HG02852 (cell line): ENCODE measurements around the gene USP15.

Experiments
- ATAC-seq: cut with Tn5 transposase; IDR thresholded peaks from one replicate; pipeline ENCODE4 v1.9.1; 2021; ENCODE audit warnings: mild to moderate bottlenecking, moderate library complexity; ENCODE audit not compliant: unreplicated experiment

USP15 gene

DNA sequence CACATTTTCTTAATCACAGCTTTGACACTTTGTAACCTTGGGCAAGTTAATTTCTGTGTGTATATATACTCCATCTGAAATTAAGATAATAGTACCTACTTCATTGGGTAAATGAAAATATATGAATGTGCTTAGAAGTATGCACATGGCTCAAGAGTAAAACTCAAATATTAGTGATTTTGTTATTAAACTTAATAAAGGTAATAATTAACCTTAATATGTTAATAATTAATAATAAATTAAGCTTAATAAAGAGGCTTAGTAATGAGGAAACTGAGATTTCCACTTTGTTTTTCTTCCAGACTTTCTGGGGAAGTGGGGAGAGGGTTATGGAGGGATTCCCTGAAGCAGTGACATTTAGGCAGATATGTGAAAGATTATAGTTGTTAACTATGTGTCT is 19.8 kb downstream of the USP15 start:
- ATAC-seq = no peak

DNA sequence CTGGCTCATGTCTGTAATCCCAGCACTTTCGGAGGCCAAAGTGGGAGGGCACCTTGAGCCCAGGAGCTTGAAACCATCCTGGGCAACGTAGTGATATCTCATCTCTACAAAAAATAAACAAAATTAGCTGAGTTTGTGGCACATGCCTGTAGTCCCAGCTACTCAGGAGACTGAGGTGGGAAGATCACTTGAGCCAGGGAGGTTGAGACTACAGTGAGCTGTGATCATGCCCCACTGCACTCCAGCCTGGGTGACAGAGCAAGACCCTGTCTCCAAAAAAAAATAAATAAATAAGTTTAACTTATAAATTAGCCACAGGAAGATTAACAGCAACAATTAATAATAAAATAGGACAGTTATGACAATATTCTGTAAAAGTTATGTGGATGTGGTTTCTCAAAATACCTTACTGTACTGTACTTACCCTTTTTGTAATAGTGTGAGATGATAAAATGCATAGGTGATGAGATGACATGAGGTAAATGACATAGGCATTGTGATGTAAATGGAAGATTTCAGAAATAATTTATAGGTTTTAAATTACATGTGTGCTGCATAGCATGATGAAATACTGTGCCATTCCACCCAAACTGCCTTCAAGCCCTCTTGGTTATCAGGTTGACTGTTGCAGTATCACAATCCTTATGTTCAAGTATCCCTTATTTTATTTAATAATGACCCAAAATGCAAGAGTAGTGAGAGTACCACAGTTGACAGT is 22.0 kb downstream of the USP15 start:
- no peak for ATAC-seq

DNA sequence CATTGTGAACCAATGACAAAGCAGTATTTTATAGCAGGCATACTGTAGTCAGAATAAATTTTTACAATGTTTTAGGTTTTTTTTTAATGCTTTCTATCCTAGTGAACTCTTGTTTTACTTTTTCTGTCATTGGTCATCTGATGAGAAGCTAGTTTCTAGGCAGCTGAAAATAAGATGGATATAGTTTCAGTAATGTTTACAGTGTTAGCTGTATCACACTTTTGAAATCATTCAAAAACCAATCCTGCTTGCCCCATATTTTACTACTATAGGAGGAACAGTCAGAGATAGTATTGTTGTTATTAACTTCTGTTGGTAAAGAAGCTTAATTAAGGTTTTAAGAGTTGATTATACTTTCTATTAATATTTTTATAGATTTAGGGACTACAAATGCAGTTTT is 24.5 kb downstream of the USP15 start:
- peak; percentile 50 for ATAC-seq

DNA sequence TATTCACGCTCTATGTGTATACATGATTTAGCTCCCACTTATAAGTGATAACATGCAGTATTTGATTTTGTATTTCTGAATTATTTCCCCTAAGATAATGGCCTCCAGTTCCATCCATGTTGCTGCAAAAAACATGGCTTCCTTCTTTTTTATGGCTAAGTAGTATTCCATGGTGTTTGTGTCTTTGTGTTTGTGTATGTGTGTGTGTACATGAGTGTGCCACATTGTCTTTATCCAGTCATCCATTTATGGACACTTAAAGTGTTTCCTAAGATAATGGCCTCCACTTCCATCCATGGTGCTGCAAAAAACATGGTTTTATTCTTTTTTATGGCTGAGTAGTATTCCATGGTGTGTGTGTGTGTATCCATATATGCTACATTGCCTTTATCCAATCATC is 25.1 kb downstream of the USP15 start:
- ATAC-seq = no peak

- ATAC-seq = no peak
Measured at GRCh38 chr12:62288328-62288727, 28.1 kb downstream of the USP15 start.

- ATAC-seq = no peak
Measured at GRCh38 chr12:62290846-62291245, 30.6 kb downstream of the USP15 start.

DNA sequence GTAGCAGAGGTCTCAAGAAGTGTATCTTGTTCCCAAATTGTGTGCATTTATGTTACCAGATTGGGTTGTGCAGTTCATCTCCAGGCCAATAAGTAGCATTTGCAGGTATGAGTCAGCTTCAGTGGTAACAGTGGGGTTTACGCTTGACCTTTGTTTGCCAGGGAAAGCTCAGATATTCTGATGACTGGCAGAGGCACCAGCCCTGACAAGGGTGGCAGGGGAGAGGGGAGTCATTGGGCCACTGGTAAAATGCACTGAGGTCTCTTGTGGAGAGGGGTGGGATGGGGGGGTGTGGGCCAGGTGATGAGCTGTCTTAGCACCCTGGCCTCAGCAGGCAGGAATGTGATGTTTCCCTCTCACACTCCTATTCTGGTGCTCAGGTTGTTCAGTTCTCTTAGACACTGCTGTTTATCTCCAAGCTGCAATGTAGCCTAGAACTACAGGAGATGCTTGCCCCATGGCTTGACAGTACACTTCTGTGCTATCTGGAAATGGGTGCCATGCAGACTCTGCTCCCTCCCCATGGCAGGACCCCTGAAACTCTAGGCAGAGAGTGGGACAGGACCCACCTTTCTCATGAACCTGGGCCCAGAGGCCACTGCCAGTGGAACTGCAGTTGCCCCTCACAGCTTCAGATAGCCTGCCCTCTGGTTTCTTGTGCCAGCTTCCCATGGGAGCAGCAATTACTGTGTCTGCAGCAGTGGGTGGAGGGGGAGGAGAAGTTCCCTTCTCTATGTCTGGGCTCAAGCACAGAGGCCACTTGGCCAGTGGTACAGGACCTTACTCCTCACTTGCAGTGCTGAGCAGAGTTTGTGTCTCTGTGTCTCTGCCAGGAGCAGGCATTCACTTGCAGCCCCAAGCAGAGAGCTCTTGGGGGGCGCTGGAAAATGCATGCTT is 31.9 kb downstream of the USP15 start:
- no peak for ATAC-seq

- ATAC-seq = no peak
Measured at GRCh38 chr12:62292761-62293344, 32.6 kb downstream of the USP15 start.

DNA sequence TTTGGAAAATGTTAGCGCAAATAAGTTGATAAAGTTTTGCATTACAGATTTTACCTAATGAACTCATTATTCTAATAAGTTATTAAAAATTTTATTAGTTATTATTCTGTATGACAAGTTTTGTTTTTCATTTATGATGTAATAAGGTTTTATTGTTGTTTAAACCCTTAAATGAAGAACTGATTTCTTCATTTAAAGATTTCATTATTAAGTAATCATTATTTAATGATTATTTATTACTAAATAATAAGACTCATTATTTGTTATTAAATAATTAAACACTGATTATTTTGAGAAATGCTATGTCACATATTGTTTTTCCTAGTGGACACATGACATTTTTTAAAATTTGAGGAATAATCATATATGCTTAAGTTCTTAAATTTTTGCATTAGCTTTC is 34.2 kb downstream of the USP15 start:
- ATAC-seq = no peak

- ATAC-seq = no peak
Measured at GRCh38 chr12:62296001-62296400, 35.8 kb downstream of the USP15 start.

- ATAC-seq = no peak
Measured at GRCh38 chr12:62297321-62297720, 37.1 kb downstream of the USP15 start.

DNA sequence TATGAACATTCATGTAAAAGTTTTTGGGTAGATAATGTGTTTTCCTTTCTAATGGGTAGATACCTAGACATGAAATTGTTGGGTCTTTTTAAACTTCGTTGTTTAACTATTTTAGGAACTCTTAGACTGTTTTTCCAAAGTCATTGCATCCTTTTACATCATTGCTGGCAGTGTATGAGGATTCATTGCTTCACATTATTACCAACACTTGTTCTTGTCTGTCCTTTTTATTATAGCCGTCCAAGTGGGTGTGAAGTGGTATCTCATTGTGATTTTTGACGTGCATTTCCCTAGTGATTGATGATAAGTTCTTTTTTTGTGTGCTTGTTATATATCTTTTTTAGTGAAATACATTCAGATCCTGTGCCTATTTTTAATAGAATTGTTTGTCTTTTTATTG is 39.4 kb downstream of the USP15 start:
- ATAC-seq = no peak

DNA sequence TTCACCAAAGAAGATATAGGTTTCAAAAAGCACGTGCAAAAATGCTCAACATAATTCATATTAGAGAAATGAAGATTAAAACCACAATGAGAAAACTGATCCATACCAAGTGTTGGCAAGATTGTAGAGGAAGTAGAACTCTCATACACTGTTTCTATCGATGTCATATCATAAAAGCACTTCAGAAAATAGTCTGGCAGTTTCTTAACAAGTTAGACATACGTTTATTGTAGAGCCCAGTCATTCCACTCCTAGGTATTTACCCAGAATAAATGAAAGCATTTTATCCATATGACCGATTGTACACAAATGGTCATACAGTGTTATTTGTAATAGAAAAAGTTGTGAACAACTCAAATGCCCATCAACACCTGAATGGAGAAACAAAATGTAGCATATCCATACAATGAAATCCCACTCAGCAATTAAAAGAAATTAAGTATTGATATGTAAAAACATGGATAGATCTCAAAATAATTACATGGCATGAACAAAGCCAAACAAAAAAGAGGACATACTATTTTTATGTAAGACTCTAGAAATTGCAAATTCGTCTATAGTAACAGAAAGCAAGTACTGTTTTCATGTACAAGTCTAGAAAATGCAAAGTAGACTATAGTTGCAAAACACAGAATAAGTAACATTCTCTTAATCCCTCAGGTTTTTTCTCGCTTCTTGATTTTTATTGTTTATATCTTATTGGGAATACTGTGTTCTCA is 41.0 kb downstream of the USP15 start:
- ATAC-seq = peak; percentile 75

- ATAC-seq = peak; percentile 35
Measured at GRCh38 chr12:62301799-62302133, 41.6 kb downstream of the USP15 start.

- no peak for ATAC-seq
Measured at GRCh38 chr12:62304560-62304959, 44.4 kb downstream of the USP15 start.

GRCh38 chr12:62305778-62306177 is 45.6 kb downstream of the USP15 start:
- ATAC-seq = no peak

DNA sequence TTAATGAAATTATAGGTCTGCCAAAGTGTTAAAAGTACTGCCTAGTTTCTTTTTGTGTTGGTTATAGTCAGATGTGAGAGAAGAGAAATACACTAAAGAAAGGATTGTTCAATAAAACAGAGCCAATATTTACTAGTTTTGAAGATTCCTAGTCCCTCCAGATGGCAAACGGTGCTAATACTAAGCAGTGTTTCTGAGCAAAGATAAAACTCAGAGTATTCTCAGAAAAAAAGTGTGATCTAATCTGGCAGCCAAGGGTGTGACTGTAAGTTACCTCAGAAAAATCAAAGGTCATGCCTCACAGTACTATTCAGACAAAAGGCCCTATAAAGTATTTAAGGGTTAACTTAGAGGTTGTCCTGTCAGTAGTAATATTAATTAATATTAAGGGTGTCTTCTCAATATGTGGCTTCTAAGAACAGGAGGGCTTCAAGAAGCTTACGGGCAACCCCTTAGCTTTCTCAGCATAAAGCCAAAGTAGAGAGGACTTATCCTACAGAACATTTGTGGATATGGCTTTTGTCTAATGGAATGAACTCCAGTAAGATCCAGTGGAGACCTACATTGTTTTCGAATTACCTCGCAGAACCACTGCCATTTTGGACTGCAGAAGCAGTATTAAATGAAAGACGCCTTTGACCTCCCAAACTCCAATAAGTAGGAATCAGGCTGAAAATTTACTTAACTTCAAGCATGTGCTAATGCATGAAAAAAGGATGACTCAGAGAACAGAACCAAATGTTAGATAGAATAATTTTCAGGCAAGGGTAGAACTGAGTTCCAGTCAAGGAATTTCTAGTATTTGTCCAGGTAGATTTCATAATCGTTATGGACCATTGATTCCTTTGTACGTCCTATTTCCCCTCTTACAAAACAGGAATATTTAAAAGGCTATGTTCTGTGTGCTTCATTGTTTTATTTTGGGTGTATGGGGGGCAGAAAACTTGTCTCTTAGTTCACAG is 46.6 kb downstream of the USP15 start:
- ATAC-seq = no peak

GRCh38 chr12:62308201-62308600 is 48.0 kb downstream of the USP15 start:
- ATAC-seq = no peak

DNA sequence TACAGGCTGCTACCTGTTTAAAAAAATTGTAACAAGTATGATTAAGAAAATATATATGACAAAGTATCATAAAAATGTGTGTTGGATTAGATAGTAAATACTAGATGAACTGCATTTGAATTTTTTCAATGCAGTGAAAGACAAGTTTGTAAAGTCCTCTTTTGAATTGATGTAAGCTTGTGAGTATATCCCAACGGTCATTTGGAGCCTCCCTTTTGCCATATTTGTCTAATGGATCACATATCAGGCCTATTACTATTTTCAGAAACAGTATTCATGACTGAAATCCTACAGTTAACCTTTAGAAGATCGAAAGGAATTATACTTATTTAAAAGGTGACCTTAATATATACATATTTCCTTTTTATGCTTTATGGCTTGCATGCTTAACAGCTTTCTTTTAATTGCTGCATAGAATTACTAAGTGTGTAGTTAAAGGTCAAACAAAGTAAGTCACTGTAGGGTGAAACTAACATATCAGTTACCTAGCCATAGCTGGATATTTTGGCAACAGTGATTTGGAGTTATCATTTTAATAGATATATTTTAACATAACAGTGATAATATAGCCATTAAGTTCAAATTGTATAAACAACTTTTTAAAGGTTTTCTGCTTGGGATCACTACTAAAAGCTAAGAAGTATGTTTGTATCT is 53.6 kb downstream of the USP15 start:
- ATAC-seq = no peak

- no peak for ATAC-seq
Measured at GRCh38 chr12:62317017-62317416, 56.8 kb downstream of the USP15 start.
